Psoas muscle (tissue), 8 donors: ENCODE measurements around the gene SRSF5. TPM values are rescaled to one million over a fixed set of nuclear protein-coding genes. Genes with fewer than 3 reads are reported as not detected.
A peak's percentile ranks its signal among the peaks of the same experiment; 100 is the strongest.

Source experiments
- ATAC-seq, 4 donors: fragments of 200-7000 bp; cut with Tn5 transposase; one replicate each; pipeline ENCODE4 v1.9.1; 2020; ENCODE audit warnings: moderate library complexity in 3 of 4, mild to moderate bottlenecking in 2 of 4
- DNase-seq, 2 donors: peaks; one replicate each; pipeline ENCODE4 v3.0.0-alpha.2; 2020
- H3K27ac ChIP-seq: fragments of 200-600 bp; one replicate; pipeline ENCODE4 v1.8.0; 2022
- H3K27me3 ChIP-seq, 3 donors: fragments of 200-600 bp in 1 of 3; one replicate each; pipeline versions ENCODE4 v1.6.1 to v1.8.0; 2013 to 2022; ENCODE audit warnings: low read length in 2 of 3, mild to moderate bottlenecking in 2 of 3, moderate library complexity in 1 of 3; ENCODE audit not compliant: insufficient read depth in 3 of 3
- H3K36me3 ChIP-seq, 2 donors: fragments of 200-600 bp in 1 of 2; one replicate each; pipeline versions ENCODE4 v1.6.1 to v1.8.0; 2013 to 2022; ENCODE audit warnings: low read depth in 1 of 2, mild to moderate bottlenecking in 1 of 2, moderate library complexity in 1 of 2; ENCODE audit not compliant: insufficient read depth in 1 of 2
- H3K4me1 ChIP-seq: fragments of 200-600 bp; one replicate; pipeline ENCODE4 v1.8.0; 2022
- H3K4me3 ChIP-seq: fragments of 200-600 bp; one replicate; pipeline ENCODE4 v1.8.0; 2022; ENCODE audit warnings: mild to moderate bottlenecking
- H3K9me3 ChIP-seq: fragments of 200-600 bp; one replicate; pipeline ENCODE4 v1.8.0; 2022
- WGBS, 3 donors: extraction: QIAGEN DNeasy Blood & Tissue Kit; methylation state at CpG; one replicate each; pipeline versions ENCODE4 v1.1.6 to v1.1.7; 2013; 5-methylcytosine and 5-hydroxymethylcytosine counted together
- intact Hi-C, 2 donors: fragments of 100-400 bp; cut with DNase I; formaldehyde crosslinking; loops; one replicate each; pipeline versions ENCODE4 v1.11.0 to v1.14.2; 2022
- polyA plus RNA-seq, 3 donors: library from polyadenylated mRNA; stranded (reverse); fragments of 200-250 nt; gene quantifications; one replicate each; pipeline ENCODE4 v1.2.3, GENCODE V29; 2013
- total RNA-seq, 4 donors: library from RNA; stranded (reverse); fragmentation: NEBNext Ultra II Directional in 2 of 4; extraction: Animal tissue kit (Norgen Biotek cat#: 25700) in 2 of 4; gene quantifications; one replicate each; pipeline versions ENCODE4 v1.2.1 to v1.2.4, GENCODE V29; 2021 to 2023
- TF ChIP-seq, protein P1 (sequence below): fragments of 200-600 bp; IDR thresholded peaks from one replicate; pipeline ENCODE4 v1.8.0; 2022; ENCODE audit warnings: antibody characterized with exemption
- donor health status: healthy with polysubstance abuse.
- donor health status: DM: no; HTN: no; CAD: no; lungs with moderate emphysema.
- donor health status: Bipolar disorder and iron deficiency.
- donor health status: healthy.
- donor health status: DM: yes; HTN: yes; CAD: no.
- donor health status: DM: no; HTN: no; CAD: no.
- donor health status: DM: no; HTN: no; CAD: no.
- donor health status: DM: yes; HTN: yes; CAD: no.

Gene SRSF5
- total and polyA plus RNA-seq, 7 donors = 72.7 to 171 (median 103) TPM

DNA sequence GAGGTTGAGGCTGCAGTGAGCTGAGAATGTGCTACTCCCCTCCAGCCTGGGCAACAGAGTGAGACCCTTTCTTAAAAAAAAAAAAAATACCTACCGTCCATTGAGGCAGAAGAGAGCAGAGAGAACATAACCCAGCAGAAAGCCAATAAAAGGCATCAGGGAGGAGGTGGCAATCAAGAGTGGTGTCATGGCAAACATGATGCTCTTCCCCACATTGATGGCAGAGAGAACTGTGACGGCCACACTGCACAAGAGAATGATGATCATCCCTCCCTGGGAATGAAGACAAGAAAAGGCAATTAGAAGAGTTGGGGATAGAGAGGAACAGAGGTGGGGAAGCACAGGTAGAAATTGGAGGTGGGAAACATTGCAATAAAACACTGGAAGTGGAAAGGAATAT, 12.1 kb downstream of the SRSF5 start:
- Histone ChIP-seq H3K4me1 (peaks cover 21% of the 10 kb centered on the region), H3K36me3 (peaks cover 22 to 81% of the 10 kb centered on the region in 2 donors), H3K27ac (no peak overlapping the region), H3K4me3 (no peak overlapping the region), H3K9me3 (no peaks in the 10 kb centered on the region), H3K27me3 (no peaks in the 10 kb centered on the region)
- TF ChIP-seq, protein P1, sequence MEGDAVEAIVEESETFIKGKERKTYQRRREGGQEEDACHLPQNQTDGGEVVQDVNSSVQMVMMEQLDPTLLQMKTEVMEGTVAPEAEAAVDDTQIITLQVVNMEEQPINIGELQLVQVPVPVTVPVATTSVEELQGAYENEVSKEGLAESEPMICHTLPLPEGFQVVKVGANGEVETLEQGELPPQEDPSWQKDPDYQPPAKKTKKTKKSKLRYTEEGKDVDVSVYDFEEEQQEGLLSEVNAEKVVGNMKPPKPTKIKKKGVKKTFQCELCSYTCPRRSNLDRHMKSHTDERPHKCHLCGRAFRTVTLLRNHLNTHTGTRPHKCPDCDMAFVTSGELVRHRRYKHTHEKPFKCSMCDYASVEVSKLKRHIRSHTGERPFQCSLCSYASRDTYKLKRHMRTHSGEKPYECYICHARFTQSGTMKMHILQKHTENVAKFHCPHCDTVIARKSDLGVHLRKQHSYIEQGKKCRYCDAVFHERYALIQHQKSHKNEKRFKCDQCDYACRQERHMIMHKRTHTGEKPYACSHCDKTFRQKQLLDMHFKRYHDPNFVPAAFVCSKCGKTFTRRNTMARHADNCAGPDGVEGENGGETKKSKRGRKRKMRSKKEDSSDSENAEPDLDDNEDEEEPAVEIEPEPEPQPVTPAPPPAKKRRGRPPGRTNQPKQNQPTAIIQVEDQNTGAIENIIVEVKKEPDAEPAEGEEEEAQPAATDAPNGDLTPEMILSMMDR = no peak
- no peak for ATAC-seq
- 79 to 86% (median 82%) methylated on average over 2 of the region's 2 CpGs for WGBS, 3 donors
- intact Hi-C loops = no loop called here
- no peak for DNase-seq

GRCh38 chr14:69780092-69780491, 13.2 kb downstream of the SRSF5 start:
- H3K36me3 ChIP-seq = peaks cover 19 to 73% of the 10 kb centered on the region in 2 donors
- no peak for ATAC-seq
- intact Hi-C loops = no loop called here
- no peak overlapping the region for H3K27ac ChIP-seq
- H3K27me3 ChIP-seq = no peaks in the 10 kb centered on the region
- no peak overlapping the region for H3K4me3 ChIP-seq
- no peaks in the 10 kb centered on the region for H3K9me3 ChIP-seq
- TF ChIP-seq, protein P1 = no peak
- 96 to 97% (median 97%) methylated on average over 1 of the region's 1 CpG for WGBS, 3 donors
- H3K4me1 ChIP-seq = peaks cover 21% of the 10 kb centered on the region
- DNase-seq = no peak

- WGBS, 3 donors = 89 to 95% (median 91%) methylated on average over 3 of the region's 3 CpGs
- intact Hi-C loops = no loop called here
- no peaks in the 10 kb centered on the region for H3K27me3 ChIP-seq
- TF ChIP-seq, protein P1 = no peak
- ATAC-seq (peak in 1 of 4 donors; percentile 20), DNase-seq (no peak)
- H3K36me3 ChIP-seq = peaks cover 19 to 73% of the 10 kb centered on the region in 2 donors
- H3K27ac ChIP-seq = no peak overlapping the region
- peaks cover 16% of the 10 kb centered on the region for H3K4me1 ChIP-seq
- H3K9me3 ChIP-seq = no peaks in the 10 kb centered on the region
- no peak overlapping the region for H3K4me3 ChIP-seq
Measured at GRCh38 chr14:69780952-69781351, 14.0 kb downstream of the SRSF5 start.

DNA sequence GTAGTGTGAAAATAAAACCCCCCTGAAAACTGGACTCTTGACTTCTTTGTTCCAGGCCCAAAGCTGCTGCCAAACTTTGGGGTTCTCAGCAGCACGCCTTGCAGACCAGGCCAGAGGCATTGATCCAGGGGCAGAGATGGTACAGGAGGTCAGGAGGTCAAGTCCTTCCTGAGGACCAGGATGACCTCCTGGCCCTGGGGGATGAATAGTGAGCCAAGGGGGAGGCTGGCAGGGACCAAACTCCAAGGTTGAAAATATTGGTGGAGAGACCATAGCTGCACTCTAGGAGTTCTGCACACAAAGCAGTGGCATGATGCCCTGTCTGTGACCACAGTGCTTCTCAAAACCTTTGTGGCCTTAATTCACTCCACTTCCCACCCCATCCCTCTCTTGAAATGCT, 18.0 kb downstream of the SRSF5 start:
- ATAC-seq = no peak
- no peak overlapping the region for H3K27ac ChIP-seq
- WGBS, 3 donors = 90 to 95% (median 93%) methylated on average over 1 of the region's 1 CpG

More for the DNA sequence above, 18.0 kb downstream of the SRSF5 start:
- TF ChIP-seq, protein P1 = no peak
- intact Hi-C loops = no loop called here
- peaks cover 5 to 40% of the 10 kb centered on the region in 2 donors for H3K36me3 ChIP-seq
- H3K4me3 ChIP-seq = no peak overlapping the region
- no peaks in the 10 kb centered on the region for H3K27me3 ChIP-seq
- H3K9me3 ChIP-seq = no peaks in the 10 kb centered on the region
- no peak for DNase-seq
- H3K4me1 ChIP-seq = no peaks in the 10 kb centered on the region
